NOMO-1 (cell line): ENCODE results near the gene PTPN11.
"Not testable (repeated sequence)": the region's sequence is repeated elsewhere in the genome, so short reads cannot be mapped to it uniquely, and the experiment has no call there.

Source experiments
- DNase-seq, 2 experiments: peaks; one replicate each; lab custom pipeline; 2025; ENCODE audit not compliant: unreplicated experiment in 2 of 2; lab: John Stamatoyannopoulos, UW

Gene PTPN11

GRCh38 chr12:112513471-112513870 is 94.7 kb downstream of the PTPN11 start:
- no peak for DNase-seq

- no peak for DNase-seq
Observed at GRCh38 chr12:112514456-112514855, 95.7 kb downstream of the PTPN11 start.

GRCh38 chr12:112514926-112515642 is 96.3 kb downstream of the PTPN11 start:
- no peak for DNase-seq

- DNase-seq: no peak
Observed at GRCh38 chr12:112515868-112516267, 97.1 kb downstream of the PTPN11 start.

GRCh38 chr12:112517730-112518364 is 99.1 kb downstream of the PTPN11 start:
- DNase-seq: no peak

GRCh38 chr12:112518365-112518735 is 99.6 kb downstream of the PTPN11 start:
- no peak for DNase-seq

GRCh38 chr12:112519841-112520340 is 101.1 kb downstream of the PTPN11 start:
- not testable (repeated sequence) for DNase-seq

GRCh38 chr12:112523856-112524255 is 105.1 kb downstream of the PTPN11 start:
- DNase-seq: no peak

- no peak for DNase-seq
Observed at GRCh38 chr12:112524269-112524668, 105.5 kb downstream of the PTPN11 start.

GRCh38 chr12:112524676-112525425 is 106.1 kb downstream of the PTPN11 start:
- DNase-seq: no peak

GRCh38 chr12:112525426-112525809 is 106.7 kb downstream of the PTPN11 start:
- DNase-seq: no peak

GRCh38 chr12:112527082-112527481 is 108.3 kb downstream of the PTPN11 start:
- no peak for DNase-seq

- DNase-seq: no peak
Observed at GRCh38 chr12:112527501-112527900, 108.8 kb downstream of the PTPN11 start.

GRCh38 chr12:112528521-112528920 is 109.8 kb downstream of the PTPN11 start:
- no peak for DNase-seq

- DNase-seq: no peak
Observed at GRCh38 chr12:112530941-112531340, 112.2 kb downstream of the PTPN11 start.

- no peak for DNase-seq
Observed at GRCh38 chr12:112532106-112532505, 113.4 kb downstream of the PTPN11 start.

GRCh38 chr12:112533528-112533927 is 114.8 kb downstream of the PTPN11 start:
- DNase-seq: no peak

- DNase-seq: no peak
Observed at GRCh38 chr12:112535017-112535416, 116.3 kb downstream of the PTPN11 start.

GRCh38 chr12:112535637-112536366 is 117.1 kb downstream of the PTPN11 start:
- DNase-seq: no peak

- no peak for DNase-seq
Observed at GRCh38 chr12:112536367-112536730, 117.6 kb downstream of the PTPN11 start.
